Breast epithelium (tissue), 3 donors: ENCODE measurements around the gene RGS3.

Experiments used
- CTCF ChIP-seq, 3 donors: fragments of 450-650 bp; IDR thresholded peaks; one replicate each; pipeline ENCODE4 v1.5.1; 2016 to 2017; ENCODE audit warnings: antibody characterized with exemption in 3 of 3, mild to moderate bottlenecking in 3 of 3, moderate library complexity in 3 of 3
- POLR2A ChIP-seq: fragments of 450-650 bp; IDR thresholded peaks from one replicate; pipeline ENCODE4 v1.6.1; 2016; ENCODE audit warnings: antibody characterized with exemption, mild to moderate bottlenecking, moderate library complexity
- POLR2AphosphoS5 ChIP-seq, 3 donors: sonication (generic); formaldehyde crosslinking; IDR thresholded peaks; one replicate each; pipeline ENCODE4 v1.6.1; 2017; ENCODE audit warnings: antibody characterized with exemption in 3 of 3

DNA sequence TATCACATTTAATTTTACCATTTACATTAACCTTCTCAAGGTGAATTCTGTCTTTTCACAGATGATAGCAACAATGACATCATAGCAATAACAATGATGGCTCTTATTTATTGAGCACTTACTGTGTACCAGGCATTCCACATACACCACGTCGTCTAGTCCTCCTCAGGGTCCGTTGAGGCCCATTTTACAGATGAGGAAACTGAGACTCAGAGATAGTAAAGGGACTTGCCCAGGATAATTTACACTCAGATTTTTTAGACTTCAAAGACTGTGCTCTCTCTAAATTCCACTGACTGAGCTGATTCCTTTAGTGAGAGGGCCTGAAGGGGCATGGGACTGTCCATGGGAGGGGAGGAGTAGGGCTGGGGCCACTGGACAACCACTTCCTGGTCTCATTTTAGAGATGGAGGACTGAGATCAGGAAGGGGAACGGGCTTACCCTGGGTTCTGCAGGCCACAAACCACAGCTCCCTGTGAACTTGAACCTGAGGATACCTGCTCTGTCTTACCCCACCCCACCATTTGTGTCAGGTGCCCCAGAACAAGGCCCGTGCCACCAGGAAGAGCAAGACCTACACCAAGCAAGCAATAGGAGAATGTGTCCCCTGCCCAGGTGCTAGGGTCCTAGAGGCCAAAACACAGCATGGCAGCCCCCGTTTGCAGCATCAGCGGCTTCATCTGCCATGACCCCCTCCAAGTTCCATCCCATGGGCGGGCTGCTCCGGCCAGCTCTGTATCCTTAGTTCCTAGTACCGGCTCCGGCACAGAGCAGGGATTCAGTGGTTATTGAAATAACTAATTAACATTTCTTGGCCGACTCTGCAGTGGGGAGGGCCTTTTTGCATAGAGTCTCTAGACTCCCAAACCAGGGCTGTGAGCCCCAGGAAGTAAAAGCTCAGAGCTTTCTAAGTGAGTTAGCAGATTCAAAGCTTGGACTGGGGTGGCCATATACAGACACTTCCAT is 96.6 kb downstream of the RGS3 start:
- TF ChIP-seq CTCF (IDR thresholded peaks at IDR 0.05) = no peak
- no peak for TF ChIP-seq POLR2A
- no peak for TF ChIP-seq POLR2AphosphoS5 (IDR thresholded peaks at IDR 0.05)
